GM12801 (cell line): Measurements from ENCODE around the gene PNPLA7.

Experiments
- CTCF ChIP-seq: IDR thresholded peaks from one replicate; pipeline ENCODE4 v1.5.1; 2011; ENCODE audit warnings: control low read depth; ENCODE audit not compliant: insufficient read length; ENCODE audit errors: extremely low read depth

Gene PNPLA7

DNA sequence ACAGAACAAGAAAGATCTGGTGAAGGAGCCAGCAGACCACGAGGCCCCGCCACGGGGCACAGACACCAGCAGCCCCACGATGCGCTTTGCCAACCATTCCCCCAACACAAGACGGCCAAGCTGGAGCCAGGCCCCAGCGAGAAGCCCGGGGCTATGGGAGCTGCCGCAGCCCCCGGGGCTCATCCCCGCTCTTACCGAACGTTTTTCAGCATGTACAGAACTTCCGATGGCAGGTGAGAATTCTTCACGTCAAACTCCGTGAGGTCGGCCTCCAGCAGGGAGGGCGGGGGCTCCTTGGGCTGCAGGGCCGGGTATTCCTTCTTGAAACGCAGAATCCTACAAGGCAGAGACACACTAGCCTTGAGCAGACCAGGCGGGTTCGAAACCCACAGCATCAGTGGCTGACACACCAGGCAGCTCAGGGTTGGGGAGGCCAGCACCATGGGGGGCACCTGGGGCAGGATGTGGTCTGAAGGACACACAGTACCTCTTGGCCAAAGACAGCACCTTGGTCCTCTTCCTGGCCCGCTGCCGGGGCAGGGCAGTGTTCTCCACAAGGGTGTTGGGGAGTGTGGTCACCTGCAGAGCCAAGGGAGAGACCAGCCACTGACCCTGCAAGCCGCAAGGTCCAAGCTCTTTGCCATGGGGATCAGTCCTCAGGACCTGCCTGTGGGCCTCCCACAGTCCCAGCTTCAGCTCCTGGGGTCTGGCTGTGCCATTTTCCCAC is 6.8 kb downstream of the PNPLA7 start:
- no peak for TF ChIP-seq CTCF

DNA sequence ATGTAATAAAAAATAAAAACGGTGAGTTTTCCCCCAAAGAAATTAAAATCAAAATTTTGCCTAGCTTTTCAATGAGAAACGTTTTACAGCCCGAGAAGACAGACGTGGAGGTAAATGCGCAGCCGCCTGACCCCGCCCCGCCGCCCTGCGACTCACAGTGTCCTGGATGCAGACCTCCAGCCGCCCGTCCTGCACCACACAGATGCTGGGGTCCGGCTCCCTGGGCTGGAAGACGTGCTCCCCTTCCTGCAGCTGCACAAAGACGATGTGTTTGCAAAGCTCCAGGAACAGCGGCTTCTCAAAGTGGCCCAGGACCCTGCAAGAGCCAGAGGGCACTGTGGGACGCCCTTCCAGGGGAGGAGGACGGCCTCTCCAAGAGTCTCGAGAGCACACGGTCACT is 7.7 kb downstream of the PNPLA7 start:
- no peak for TF ChIP-seq CTCF

- no peak for TF ChIP-seq CTCF
Measured at GRCh38 chr9:137540536-137540935, 9.7 kb downstream of the PNPLA7 start.

- no peak for TF ChIP-seq CTCF
Measured at GRCh38 chr9:137538058-137538457, 12.1 kb downstream of the PNPLA7 start.

GRCh38 chr9:137535120-137535428 is 15.1 kb downstream of the PNPLA7 start:
- no peak for TF ChIP-seq CTCF

DNA sequence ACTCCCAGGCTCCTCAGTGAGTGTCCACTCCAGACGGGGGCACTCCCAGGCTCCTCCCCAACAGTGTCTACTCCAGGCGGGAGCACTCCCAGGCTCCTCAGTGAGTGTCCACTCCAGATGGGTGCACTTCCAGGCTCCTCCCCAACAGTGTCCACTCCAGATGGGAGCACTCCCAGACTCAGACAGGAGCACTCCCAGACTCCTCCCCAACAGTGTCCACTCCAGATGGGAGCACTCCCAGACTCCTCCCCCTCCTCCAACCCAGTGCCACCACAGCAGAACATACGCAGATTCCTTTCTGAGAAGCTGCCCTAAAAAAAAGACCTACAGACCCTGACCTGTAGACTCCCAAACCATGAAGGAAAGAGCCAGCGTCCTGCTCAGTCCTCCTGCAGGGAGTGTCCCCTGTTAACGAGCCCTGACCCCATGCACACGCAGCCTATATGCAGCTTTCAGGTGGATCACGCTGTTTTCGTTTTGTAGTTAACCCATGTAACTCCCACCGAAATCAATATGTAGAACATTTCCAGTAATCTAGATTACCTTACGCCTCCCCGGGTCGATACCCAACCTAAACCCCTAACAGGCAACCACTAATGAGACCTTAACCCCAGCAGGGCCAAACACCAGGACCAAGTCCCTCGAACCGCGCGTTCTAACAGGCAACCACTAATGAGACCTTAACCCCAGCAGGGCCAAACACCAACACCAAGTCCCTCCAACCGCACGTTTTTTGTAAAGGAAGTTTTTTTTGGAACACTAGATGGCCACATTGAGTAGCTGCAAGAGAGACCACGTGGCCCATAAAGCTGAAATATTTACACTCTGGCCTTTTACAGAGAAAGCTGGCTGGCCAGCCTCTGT is 15.7 kb downstream of the PNPLA7 start:
- no peak for TF ChIP-seq CTCF

GRCh38 chr9:137531099-137531765 is 19.0 kb downstream of the PNPLA7 start:
- TF ChIP-seq CTCF, result no peak
